Type B pancreatic cell (in vitro differentiated cells): ENCODE results near the gene KLRC4. TPM values are rescaled to one million over a fixed set of nuclear protein-coding genes. Genes with fewer than 3 reads are reported as not detected.

Experiments
- DNase-seq: peaks from one replicate; pipeline ENCODE4 v3.0.0; 2021; ENCODE audit warnings: mixed read lengths; ENCODE audit not compliant: unreplicated experiment; ENCODE audit errors: extremely low spot score
- H3K27ac Mint-ChIP-seq: 2 replicates; pipeline ENCODE4 v1.8.0; 2021; ENCODE audit warnings: mild to moderate bottlenecking, mixed read lengths
- H3K27me3 Mint-ChIP-seq: 2 replicates; pipeline ENCODE4 v1.8.0; 2021; ENCODE audit warnings: mixed read lengths
- H3K36me3 Mint-ChIP-seq: 2 replicates; pipeline ENCODE4 v1.8.0; 2021; ENCODE audit warnings: mixed read lengths
- H3K4me1 Mint-ChIP-seq: one replicate; pipeline ENCODE4 v1.8.0; 2021; ENCODE audit warnings: mixed read lengths; ENCODE audit not compliant: unreplicated experiment
- H3K4me3 Mint-ChIP-seq: 2 replicates; pipeline ENCODE4 v1.8.0; 2021; ENCODE audit warnings: mild to moderate bottlenecking, mixed read lengths
- H3K9me3 Mint-ChIP-seq: 2 replicates; pipeline ENCODE4 v1.8.0; 2021; ENCODE audit warnings: mixed read lengths
- CTCF ChIP-seq: fragments of 200-600 bp; sonication (generic); conservative IDR thresholded peaks from 2 replicates; pipeline ENCODE4 v1.5.0; 2021; ENCODE audit warnings: antibody characterized with exemption, mild to moderate bottlenecking
- long read RNA-seq: library from polyadenylated mRNA; unstranded; transcript quantifications from one replicate; pipeline ENCODE4 v2.0.0, GENCODE V29; 2020
- total RNA-seq: library from RNA; stranded (reverse); gene quantifications from 2 replicates; pipeline ENCODE4 v1.2.1, GENCODE V29; 2021; ENCODE audit warnings: low replicate concordance

The KLRC4 gene, protein sequence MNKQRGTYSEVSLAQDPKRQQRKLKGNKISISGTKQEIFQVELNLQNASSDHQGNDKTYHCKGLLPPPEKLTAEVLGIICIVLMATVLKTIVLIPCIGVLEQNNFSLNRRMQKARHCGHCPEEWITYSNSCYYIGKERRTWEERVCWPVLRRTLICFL
- not detected in 2 replicates for total RNA-seq
- long read RNA-seq, result 0 reads

GRCh38 chr12:10409392-10409791 lies at the start of gene KLRC4:
Gene KLRC4, minus strand, starts transcription at chr12:10409757. Its CDS starts 182 bp downstream, at chr12:10409575.
- no peaks in the 10 kb centered on the region for H3K27me3 Mint-ChIP-seq
- H3K4me3 Mint-ChIP-seq, result no peak within 1 kb of the TSS
- H3K4me1 Mint-ChIP-seq, result no peaks in the 10 kb centered on the region
- H3K9me3 Mint-ChIP-seq, result no peaks in the 10 kb centered on the region
- H3K36me3 Mint-ChIP-seq, result no peaks in the 10 kb centered on the region
- no peak within 1 kb of the TSS for H3K27ac Mint-ChIP-seq
- TF ChIP-seq CTCF, result no peak
- DNase-seq, result no peak

- H3K9me3 Mint-ChIP-seq, result peaks cover 24% of the 10 kb centered on the region
- no peak overlapping the region for H3K27ac Mint-ChIP-seq
- H3K36me3 Mint-ChIP-seq, result peaks cover 3% of the 10 kb centered on the region
- H3K4me3 Mint-ChIP-seq, result no peak overlapping the region
- no peak for TF ChIP-seq CTCF
- no peaks in the 10 kb centered on the region for H3K4me1 Mint-ChIP-seq
- no peak for DNase-seq
- H3K27me3 Mint-ChIP-seq, result peaks cover 6% of the 10 kb centered on the region
Observed at GRCh38 chr12:10457760-10458159, 48.2 kb upstream of the KLRC4 start.

- peaks cover 6% of the 10 kb centered on the region for H3K27me3 Mint-ChIP-seq
Observed at GRCh38 chr12:10456856-10457255, 47.3 kb upstream of the KLRC4 start.

GRCh38 chr12:10455766-10456165 lies 46.2 kb upstream of the KLRC4 start:
- H3K4me3 Mint-ChIP-seq, result no peak overlapping the region
- H3K27me3 Mint-ChIP-seq, result peaks cover 6% of the 10 kb centered on the region
- TF ChIP-seq CTCF, result no peak
- no peaks in the 10 kb centered on the region for H3K4me1 Mint-ChIP-seq
- H3K36me3 Mint-ChIP-seq, result peaks cover 3% of the 10 kb centered on the region
- no peak overlapping the region for H3K27ac Mint-ChIP-seq
- no peak for DNase-seq
- H3K9me3 Mint-ChIP-seq, result peaks cover 24% of the 10 kb centered on the region

More at GRCh38 chr12:10456856-10457255, 47.3 kb upstream of the KLRC4 start:
- Mint-ChIP-seq H3K9me3 (peaks cover 24% of the 10 kb centered on the region), H3K36me3 (peaks cover 3% of the 10 kb centered on the region), H3K27ac (no peak overlapping the region), H3K4me1 (no peaks in the 10 kb centered on the region), H3K4me3 (no peak overlapping the region)
- DNase-seq, result no peak
- TF ChIP-seq CTCF, result no peak

DNA sequence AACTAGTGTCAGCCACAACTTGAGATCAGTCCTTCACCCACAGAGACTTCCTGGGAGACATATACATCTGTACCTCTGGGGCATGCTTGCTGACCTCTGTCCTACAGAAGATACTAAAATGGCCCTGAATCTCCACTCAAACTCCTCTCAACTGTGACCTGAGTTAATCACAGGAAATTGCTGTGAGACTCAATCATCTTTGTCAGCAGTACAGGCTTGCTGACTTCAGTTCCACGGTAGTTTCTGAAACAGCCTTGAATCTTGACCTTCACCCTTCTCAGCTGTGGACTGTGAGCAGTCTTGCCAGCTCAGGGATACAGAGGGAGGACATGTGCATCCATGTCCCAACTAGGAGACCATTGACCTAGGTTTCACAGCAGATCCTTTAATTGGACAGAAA lies 45.0 kb upstream of the KLRC4 start:
- TF ChIP-seq CTCF, result no peak
- no peak overlapping the region for H3K4me3 Mint-ChIP-seq

More for the DNA sequence above, 45.0 kb upstream of the KLRC4 start:
- H3K36me3 Mint-ChIP-seq, result peaks cover 3% of the 10 kb centered on the region
- DNase-seq, result no peak
- no peak overlapping the region for H3K27ac Mint-ChIP-seq
- peaks cover 24% of the 10 kb centered on the region for H3K9me3 Mint-ChIP-seq
- no peaks in the 10 kb centered on the region for H3K4me1 Mint-ChIP-seq
- peaks cover 3% of the 10 kb centered on the region for H3K27me3 Mint-ChIP-seq
